Tracheal epithelial cell (primary cell): Measurements from ENCODE around the gene ZRANB3. TPM values are rescaled to one million over a fixed set of nuclear protein-coding genes. Genes with fewer than 3 reads are reported as not detected.

ENCODE experiments used
- total RNA-seq: library from RNA; depleted of rRNA; stranded (reverse); fragments of >200 nt; gene quantifications from 2 replicates; pipeline ENCODE4 v1.2.1, GENCODE V29; 2014

The ZRANB3 gene
- 6.3 and 8.3 TPM in 2 replicates for total RNA-seq

GRCh38 chr2:135530313-135531230 lies at the start of gene ZRANB3:
ZRANB3 (minus strand) TSS chr2:135531218.

DNA sequence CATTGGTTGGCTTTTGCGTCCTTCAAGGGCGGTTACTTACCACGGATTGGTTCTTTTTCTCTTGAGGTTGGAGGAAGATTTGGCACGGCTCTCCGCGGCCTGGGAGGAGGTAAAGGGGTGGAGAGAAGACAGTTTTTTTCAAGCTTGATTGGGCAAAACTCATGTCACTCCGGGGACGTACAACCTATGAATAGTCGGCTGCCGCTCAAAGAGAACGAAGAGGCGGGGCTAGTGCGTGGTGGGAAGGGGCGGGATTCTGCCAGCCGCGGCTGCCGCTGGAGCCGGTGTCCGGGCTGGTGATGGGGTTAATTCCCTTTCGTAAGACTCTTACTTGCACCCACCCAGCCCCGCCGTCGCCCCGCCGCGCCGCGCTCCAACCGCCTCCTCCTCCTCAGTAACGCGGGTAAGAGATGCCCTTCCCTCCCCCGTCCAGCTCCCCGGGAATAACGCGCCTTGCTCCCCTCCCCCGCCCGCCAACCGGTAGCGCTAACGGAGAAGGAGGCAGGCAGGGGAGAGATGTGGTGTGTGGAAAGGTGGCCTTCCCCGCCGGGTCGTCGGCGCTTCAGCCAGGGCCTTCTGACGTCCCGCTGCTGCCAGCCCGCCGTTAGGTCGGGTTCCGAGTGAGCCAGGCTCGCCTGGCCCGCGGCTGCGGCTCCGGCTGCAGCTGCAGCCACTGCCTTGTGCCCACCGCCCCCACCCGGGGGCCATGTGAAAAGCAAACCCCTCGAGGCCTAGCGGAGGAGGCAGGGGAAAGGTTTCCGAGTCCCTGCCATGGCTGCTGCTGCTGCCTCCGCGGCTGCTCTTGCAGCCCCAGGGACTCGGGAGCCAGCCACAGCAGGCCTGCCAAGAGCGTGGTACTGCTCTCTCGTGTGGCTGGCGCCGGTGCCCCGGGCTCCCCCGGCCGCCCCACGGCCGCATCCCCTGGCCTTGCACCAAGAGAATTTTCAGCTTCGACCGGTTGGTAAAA lies 496 bp upstream of the ZRANB3 start, which contains the start of gene R3HDM1:
Gene R3HDM1, plus strand, starts transcription at position 254 of the 967 bp plus-strand sequence. CDS start 73,362 bp downstream, outside the sequence.

Other genes starting within 250 kb of the ZRANB3 start
- gene R3HDM1, start 266 bp upstream of the ZRANB3 start, total RNA-seq, result 4.3 and 6.2 TPM in 2 replicates
- 39.9 and 43.4 TPM in 2 replicates for gene UBXN4, start 210.6 kb upstream of the ZRANB3 start, total RNA-seq